ENCODE results near the gene RGS14. TPM values are rescaled to one million over a fixed set of nuclear protein-coding genes. Genes with fewer than 3 reads are reported as not detected.

The RGS14 gene
- total and polyA plus RNA-seq, 4 donors: 9.3 to 32.8 (median 23.1) TPM

GRCh38 chr5:177385720-177386119 lies 28.0 kb downstream of the RGS14 start:
- Histone ChIP-seq H3K36me3 (ENCODE audit: control insufficient read depth in 4 of 4, insufficient read depth in 4 of 4, low read length in 4 of 4) (no peaks in the 10 kb centered on the region), H3K9me3 (ENCODE audit: control insufficient read depth in 4 of 4, insufficient read depth in 3 of 4, low read length in 3 of 4) (no peaks in the 10 kb centered on the region), H3K27me3 (ENCODE audit: control insufficient read depth in 3 of 3, insufficient read depth in 3 of 3, low read length in 2 of 3) (peaks cover 0 to 6% (median 0%) of the 10 kb centered on the region in 3 donors), H3K4me1 (ENCODE audit: control insufficient read depth in 5 of 5, insufficient read depth in 5 of 5, low read length in 5 of 5) (peaks cover 0 to 7% (median 0%) of the 10 kb centered on the region in 5 donors), H3K27ac (ENCODE audit: low read depth in 1 of 2, low read length in 1 of 2) (no peak overlapping the region), H3K4me3 (no peak overlapping the region), H3K9ac (ENCODE audit: insufficient read depth in 1 of 2, low read length in 2 of 2) (no peak overlapping the region)
- ATAC-seq (ENCODE audit: insufficient read depth, low FRiP score) (no peak), DNase-seq (no peak)
- no peak for TF ChIP-seq CTCF (IDR thresholded peaks at IDR 0.05; ENCODE audit: control extremely low read depth, extremely low read depth)
- 52 to 54% methylated on average over 11 of the region's 11 CpGs for WGBS, 2 donors

- ATAC-seq (ENCODE audit: insufficient read depth, low FRiP score) (no peak), DNase-seq (no peak)
- WGBS, 2 donors: 87 to 91% methylated on average over 8 of the region's 8 CpGs
- H3K4me1 ChIP-seq (ENCODE audit: control insufficient read depth in 5 of 5, insufficient read depth in 5 of 5, low read length in 5 of 5): peaks cover 0 to 10% (median 0%) of the 10 kb centered on the region in 5 donors
- H3K27me3 ChIP-seq (ENCODE audit: control insufficient read depth in 3 of 3, insufficient read depth in 3 of 3, low read length in 2 of 3): peaks cover 0 to 6% (median 0%) of the 10 kb centered on the region in 3 donors
- H3K4me3 ChIP-seq: no peak overlapping the region
- H3K27ac ChIP-seq (ENCODE audit: low read depth in 1 of 2, low read length in 1 of 2): no peak overlapping the region
- no peaks in the 10 kb centered on the region for H3K36me3 ChIP-seq (ENCODE audit: control insufficient read depth in 4 of 4, insufficient read depth in 4 of 4, low read length in 4 of 4)
- H3K9ac ChIP-seq (ENCODE audit: insufficient read depth in 1 of 2, low read length in 2 of 2): no peak overlapping the region
- TF ChIP-seq CTCF (IDR thresholded peaks at IDR 0.05; ENCODE audit: control extremely low read depth, extremely low read depth): no peak
- no peaks in the 10 kb centered on the region for H3K9me3 ChIP-seq (ENCODE audit: control insufficient read depth in 4 of 4, insufficient read depth in 3 of 4, low read length in 3 of 4)
Measured at GRCh38 chr5:177386542-177386941, 28.8 kb downstream of the RGS14 start.

- Histone ChIP-seq H3K9me3 (ENCODE audit: control insufficient read depth in 4 of 4, insufficient read depth in 3 of 4, low read length in 3 of 4) (no peaks in the 10 kb centered on the region), H3K9ac (ENCODE audit: insufficient read depth in 1 of 2, low read length in 2 of 2) (no peak overlapping the region), H3K27ac (ENCODE audit: low read depth in 1 of 2, low read length in 1 of 2) (no peak overlapping the region), H3K4me3 (no peak overlapping the region), H3K27me3 (ENCODE audit: control insufficient read depth in 3 of 3, insufficient read depth in 3 of 3, low read length in 2 of 3) (peaks cover 0 to 6% (median 0%) of the 10 kb centered on the region in 3 donors), H3K4me1 (ENCODE audit: control insufficient read depth in 5 of 5, insufficient read depth in 5 of 5, low read length in 5 of 5) (peaks cover 0 to 9% (median 0%) of the 10 kb centered on the region in 5 donors), H3K36me3 (ENCODE audit: control insufficient read depth in 4 of 4, insufficient read depth in 4 of 4, low read length in 4 of 4) (no peaks in the 10 kb centered on the region)
- TF ChIP-seq CTCF (IDR thresholded peaks at IDR 0.05; ENCODE audit: control extremely low read depth, extremely low read depth): no peak
- ATAC-seq (ENCODE audit: insufficient read depth, low FRiP score) (no peak), DNase-seq (no peak)
- 89 to 95% methylated on average over 14 of the region's 14 CpGs for WGBS, 2 donors
Measured at GRCh38 chr5:177387405-177387804, 29.7 kb downstream of the RGS14 start.

- H3K4me1 ChIP-seq (ENCODE audit: control insufficient read depth in 5 of 5, insufficient read depth in 5 of 5, low read length in 5 of 5): peaks cover 0 to 6% (median 0%) of the 10 kb centered on the region in 5 donors
- no peaks in the 10 kb centered on the region for H3K9me3 ChIP-seq (ENCODE audit: control insufficient read depth in 4 of 4, insufficient read depth in 3 of 4, low read length in 3 of 4)
- H3K4me3 ChIP-seq: no peak overlapping the region
- DNase-seq: no peak
- no peaks in the 10 kb centered on the region for H3K36me3 ChIP-seq (ENCODE audit: control insufficient read depth in 4 of 4, insufficient read depth in 4 of 4, low read length in 4 of 4)
- no peak for TF ChIP-seq CTCF (IDR thresholded peaks at IDR 0.05; ENCODE audit: control extremely low read depth, extremely low read depth)
- ATAC-seq (ENCODE audit: insufficient read depth, low FRiP score): no peak
- H3K9ac ChIP-seq (ENCODE audit: insufficient read depth in 1 of 2, low read length in 2 of 2): no peak overlapping the region
- WGBS, 2 donors: 83 to 88% methylated on average over 10 of the region's 10 CpGs
- H3K27me3 ChIP-seq (ENCODE audit: control insufficient read depth in 3 of 3, insufficient read depth in 3 of 3, low read length in 2 of 3): peaks cover 0 to 6% (median 0%) of the 10 kb centered on the region in 3 donors
- H3K27ac ChIP-seq (ENCODE audit: low read depth in 1 of 2, low read length in 1 of 2): no peak overlapping the region
Measured at GRCh38 chr5:177388521-177389052, 30.9 kb downstream of the RGS14 start.

Data from lung (tissue), 12 donors.